GM12878 (cell line): ENCODE data around the gene CACNA1D. TPM values are rescaled to one million over a fixed set of nuclear protein-coding genes. Genes with fewer than 3 reads are reported as not detected.

Experiments
- ATAC-seq: fragments of 200-7000 bp; cut with Tn5 transposase; 3 replicates; pipeline ENCODE4 v1.9.1; 2020; ENCODE audit warnings: mild to moderate bottlenecking, moderate library complexity
- BruUV-seq: library from RNA; stranded (reverse); fragments of 400-500 nt; replicated peaks from 2 replicates; lab custom pipeline; 2021; lab: Mats Ljungman, UMichigan
- CTCF ChIA-PET: fragments of 300-600 bp; sonication (Branson Sonifier 250); formaldehyde crosslinking; extraction: SDS; loops from one replicate; lab custom pipeline; 2021; ENCODE audit warnings: inconsistent platforms; lab: Yijun Ruan, JAX
- POLR2A ChIA-PET: fragments of 350-600 bp; formaldehyde crosslinking; extraction: SDS; loops from one replicate; lab custom pipeline; 2021; ENCODE audit warnings: inconsistent platforms; lab: Charles Lee
- RAD21 ChIA-PET: fragments of 300-600 bp; sonication (Branson Sonifier 250); formaldehyde crosslinking; loops from one replicate; lab custom pipeline; 2023; ENCODE audit warnings: antibody characterized with exemption; ENCODE audit not compliant: unreplicated experiment; lab: Charles Lee
- SMC1A ChIA-PET: fragments of 300-600 bp; sonication (Branson Sonifier 250); formaldehyde crosslinking; loops from one replicate; lab custom pipeline; 2023; ENCODE audit not compliant: unreplicated experiment, uncharacterized antibody; lab: Charles Lee
- DNase-seq: peaks from one replicate; pipeline ENCODE4 v3.0.0-alpha.2; 2011; ENCODE audit warnings: low read depth, low spot score
- FAIRE-seq: peaks from 3 replicates; lab custom pipeline; 2011; peaks lifted over from hg19 to GRCh38; lab: Jason Lieb, UNC
- H2AFZ ChIP-seq: 2 replicates; pipeline ENCODE4 v1.6.0; 2011; ENCODE audit warnings: low read depth, low read length, control low read depth; ENCODE audit not compliant: control insufficient read depth
- H3K27ac ChIP-seq: 2 replicates; pipeline ENCODE4 v1.5.1; 2011; ENCODE audit warnings: control low read depth; ENCODE audit not compliant: control insufficient read depth, insufficient read depth
- H3K27me3 ChIP-seq, 2 experiments: replicated peaks in 1 of 2; 2 replicates each; pipeline versions ENCODE4 v1.6.0 to v1.6.1; 2011; ENCODE audit warnings: low read length in 1 of 2; ENCODE audit not compliant: control insufficient read depth in 2 of 2, insufficient read depth in 2 of 2
- H3K36me3 ChIP-seq, 2 experiments: 2 replicates each; pipeline ENCODE4 v1.5.1; 2011; ENCODE audit warnings: low read length in 1 of 2; ENCODE audit not compliant: control insufficient read depth in 2 of 2, insufficient read depth in 2 of 2
- H3K4me1 ChIP-seq: 2 replicates; pipeline ENCODE4 v1.6.1; 2011; ENCODE audit warnings: mild to moderate bottlenecking, low read length, moderate library complexity, mixed read lengths; ENCODE audit not compliant: control insufficient read depth, insufficient read depth
- H3K4me2 ChIP-seq: 2 replicates; pipeline ENCODE4 v1.6.0; 2011; ENCODE audit warnings: control low read depth; ENCODE audit not compliant: control insufficient read depth, insufficient read depth
- H3K4me3 ChIP-seq: fragments of 200-600 bp; sonication (generic); 2 replicates; pipeline ENCODE4 v1.5.1; 2016
- H3K79me2 ChIP-seq: 2 replicates; pipeline ENCODE4 v1.6.0; 2011; ENCODE audit warnings: low read length; ENCODE audit not compliant: control insufficient read depth, insufficient read depth
- H3K9ac ChIP-seq: 2 replicates; pipeline ENCODE4 v1.8.0; 2011; ENCODE audit warnings: low read length, control low read depth, mixed read lengths; ENCODE audit not compliant: control insufficient read depth, insufficient read depth
- H3K9me3 ChIP-seq: replicated peaks from 3 replicates; pipeline ENCODE4 v1.5.1; 2011; ENCODE audit warnings: mild to moderate bottlenecking, low read length; ENCODE audit not compliant: control insufficient read depth, insufficient read depth
- H4K20me1 ChIP-seq: 2 replicates; pipeline ENCODE4 v1.6.0; 2011; ENCODE audit not compliant: control insufficient read depth, insufficient read depth
- BMI1 ChIP-seq: fragments of 450-650 bp; IDR thresholded peaks from 2 replicates; pipeline ENCODE4 v1.6.1; 2016; ENCODE audit warnings: mild to moderate bottlenecking, moderate library complexity, borderline replicate concordance
- HCFC1 ChIP-seq: fragments of 150-350 bp; IDR thresholded peaks from 2 replicates; pipeline ENCODE4 v1.6.1; 2014; ENCODE audit warnings: low read length
- TARDBP ChIP-seq: IDR thresholded peaks from 2 replicates; pipeline ENCODE4 v1.6.1; 2016; ENCODE audit warnings: borderline replicate concordance
- TCF7 ChIP-seq: IDR thresholded peaks from 2 replicates; pipeline ENCODE4 v1.6.1; 2014; ENCODE audit warnings: antibody characterized with exemption, borderline replicate concordance
- WGBS: methylation state at CpG from one replicate; pipeline ENCODE4 v1.1.6; 2016; ENCODE audit warnings: low lambda C conversion rate; ENCODE audit not compliant: insufficient replicate concordance, insufficient coverage; ENCODE audit errors: missing lambda C conversion rate; 5-methylcytosine and 5-hydroxymethylcytosine counted together
- in situ Hi-C: fragments of 300-500 bp; cut with MboI; formaldehyde crosslinking; loops from 9 replicates; pipeline ENCODE4 v1.14.3; 2018; ENCODE audit warnings: mixed read lengths
- intact Hi-C: fragments of 100-400 bp; cut with micrococcal nuclease; formaldehyde crosslinking; loops from one replicate; pipeline ENCODE4 v1.14.2; 2022; ENCODE audit not compliant: unreplicated experiment
- polyA plus RNA-seq, 11 experiments: library from polyadenylated mRNA; depleted of rRNA in 4 of 11; unstranded in 6 of 11; stranded (reverse) in 5 of 11; fragments of >200 nt; fragmentation: Nextera tagmentation in 4 of 11; fragmentation: Illumina TruSeq in 1 of 11; extraction: Ambion mirVana in 4 of 11; extraction: Trizol in 1 of 11; gene quantifications; 1 replicate in 1 of 11; 2 replicates in 10 of 11; pipeline versions ENCODE4 v1.2.1 to v1.2.3, GENCODE V29; 2011 to 2016; ENCODE audit warnings: inconsistent platforms in 2 of 11, missing spikeins in 2 of 11, low read depth in 1 of 11
- total RNA-seq, 4 experiments: library from RNA; depleted of rRNA in 3 of 4; stranded (reverse); fragments of >200 nt in 3 of 4; fragmentation: Illumina TruSeq in 1 of 4; extraction: Trizol in 1 of 4; gene quantifications; 2 replicates each; pipeline versions ENCODE4 v1.2.1 to v1.2.3, GENCODE V29; 2013 to 2021
- TF ChIP-seq, protein P1 (sequence below): fragments of 450-650 bp; IDR thresholded peaks from 2 replicates; pipeline ENCODE4 v1.6.1; 2014; ENCODE audit warnings: mild to moderate bottlenecking

The CACNA1D gene
- total and polyA plus RNA-seq, 10 of the 15 experiments (the other 5 are each of a cell fraction or from before 2014, with no cell fraction given) = 0.21 to 24.4 (median 1.6) TPM

DNA sequence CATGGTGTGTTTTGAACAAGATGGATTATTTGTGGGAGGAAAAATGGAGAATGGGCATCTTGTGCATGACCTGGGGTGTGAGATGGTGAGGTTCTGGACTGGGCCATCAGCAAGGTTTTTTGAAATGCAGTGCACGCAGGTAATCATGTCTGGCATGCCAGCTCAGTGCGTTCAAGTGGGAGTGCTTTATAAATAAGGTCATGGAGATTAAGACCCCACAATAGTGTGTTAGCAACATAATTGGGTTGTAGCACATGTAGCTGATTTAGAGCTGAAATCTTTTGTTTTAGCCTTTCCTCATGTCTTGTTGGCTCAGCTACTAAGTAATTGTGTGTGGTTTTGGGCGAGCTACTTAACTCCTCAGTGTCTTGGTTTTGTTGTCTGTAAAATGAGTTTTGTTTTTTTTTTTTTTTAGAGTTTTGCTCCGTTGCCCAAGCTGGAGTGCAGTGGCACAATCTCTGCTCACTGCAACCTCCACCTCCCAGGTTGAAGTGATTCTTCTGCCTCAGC, 3.9 kb upstream of the CACNA1D start (continued):
- TF ChIP-seq HCFC1 (no peak), BMI1 (no peak), TARDBP (no peak)
- TF ChIP-seq, protein P1, sequence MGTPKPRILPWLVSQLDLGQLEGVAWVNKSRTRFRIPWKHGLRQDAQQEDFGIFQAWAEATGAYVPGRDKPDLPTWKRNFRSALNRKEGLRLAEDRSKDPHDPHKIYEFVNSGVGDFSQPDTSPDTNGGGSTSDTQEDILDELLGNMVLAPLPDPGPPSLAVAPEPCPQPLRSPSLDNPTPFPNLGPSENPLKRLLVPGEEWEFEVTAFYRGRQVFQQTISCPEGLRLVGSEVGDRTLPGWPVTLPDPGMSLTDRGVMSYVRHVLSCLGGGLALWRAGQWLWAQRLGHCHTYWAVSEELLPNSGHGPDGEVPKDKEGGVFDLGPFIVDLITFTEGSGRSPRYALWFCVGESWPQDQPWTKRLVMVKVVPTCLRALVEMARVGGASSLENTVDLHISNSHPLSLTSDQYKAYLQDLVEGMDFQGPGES = no peak
- TF ChIP-seq, all 136 proteins: peak for 0

DNA sequence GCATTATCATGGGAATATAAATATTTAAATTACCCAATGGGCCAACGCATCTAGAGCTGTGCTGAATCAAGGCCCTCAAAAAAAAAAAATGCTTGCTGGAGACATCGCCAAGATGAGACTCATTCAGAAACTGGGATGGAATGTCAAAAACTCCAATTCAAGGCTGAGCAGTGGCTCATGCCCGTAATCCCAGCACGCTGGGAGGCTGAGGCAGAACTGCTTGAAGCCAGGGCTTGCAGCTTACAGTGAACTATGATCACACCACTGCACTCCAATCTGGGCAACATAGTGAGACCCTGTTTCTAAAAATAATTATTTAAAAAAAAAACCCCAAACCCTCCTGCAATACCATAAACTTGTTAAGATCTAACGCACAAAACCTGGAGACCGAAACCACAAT, 3.1 kb upstream of the CACNA1D start:
- in situ Hi-C loops = no loop called here
- no peak for ATAC-seq

More for the DNA sequence above, 3.1 kb upstream of the CACNA1D start:
- Histone ChIP-seq H3K9me3 (no peaks in the 10 kb centered on the region), H3K79me2 (no peaks in the 10 kb centered on the region), H3K9ac (no peak overlapping the region), H3K36me3 (no peaks in the 10 kb centered on the region), H3K27me3 (peaks cover 7 to 13% of the 10 kb centered on the region in 2 experiments), H3K4me2 (no peak overlapping the region), H3K27ac (no peak overlapping the region), H4K20me1 (no peaks in the 10 kb centered on the region), H3K4me1 (no peaks in the 10 kb centered on the region), H2AFZ (no peak overlapping the region), H3K4me3 (no peak overlapping the region)
- DNase-seq = no peak
- ChIA-PET CTCF (interaction anchor here (1.3 kb wide), 1 partner anchor 62 kb away, joined by 3 read pairs; no protein-coding TSS in a partner anchor), POLR2A (interaction anchor here (0.6 kb wide), 1 partner anchor 424 kb away, joined by 3 read pairs; no protein-coding TSS in a partner anchor), SMC1A (interaction anchor here (0.6 to 1.0 kb wide), 4 partner anchors 12 to 485 kb away, joined by 3 to 5 read pairs (median 3); no protein-coding TSS in a partner anchor), RAD21 (interaction anchor here (1.4 kb wide), 1 partner anchor 11 kb away, joined by 4 read pairs; no protein-coding TSS in a partner anchor)
- intact Hi-C loops = no loop called here
- no peak for TF ChIP-seq TCF7
- WGBS = 37% methylated on average over 6 of the region's 6 CpGs
- BruUV-seq = no TSS peak
- no peak for FAIRE-seq
